DMS79 (cell line): ENCODE data around the gene WDR81.
"Not testable (repeated sequence)": the region's sequence is repeated elsewhere in the genome, so short reads cannot be mapped to it uniquely, and the experiment has no call there.

Source experiments
- DNase-seq: peaks from one replicate; lab custom pipeline; 2025; lab: John Stamatoyannopoulos, UW

The WDR81 gene

DNA sequence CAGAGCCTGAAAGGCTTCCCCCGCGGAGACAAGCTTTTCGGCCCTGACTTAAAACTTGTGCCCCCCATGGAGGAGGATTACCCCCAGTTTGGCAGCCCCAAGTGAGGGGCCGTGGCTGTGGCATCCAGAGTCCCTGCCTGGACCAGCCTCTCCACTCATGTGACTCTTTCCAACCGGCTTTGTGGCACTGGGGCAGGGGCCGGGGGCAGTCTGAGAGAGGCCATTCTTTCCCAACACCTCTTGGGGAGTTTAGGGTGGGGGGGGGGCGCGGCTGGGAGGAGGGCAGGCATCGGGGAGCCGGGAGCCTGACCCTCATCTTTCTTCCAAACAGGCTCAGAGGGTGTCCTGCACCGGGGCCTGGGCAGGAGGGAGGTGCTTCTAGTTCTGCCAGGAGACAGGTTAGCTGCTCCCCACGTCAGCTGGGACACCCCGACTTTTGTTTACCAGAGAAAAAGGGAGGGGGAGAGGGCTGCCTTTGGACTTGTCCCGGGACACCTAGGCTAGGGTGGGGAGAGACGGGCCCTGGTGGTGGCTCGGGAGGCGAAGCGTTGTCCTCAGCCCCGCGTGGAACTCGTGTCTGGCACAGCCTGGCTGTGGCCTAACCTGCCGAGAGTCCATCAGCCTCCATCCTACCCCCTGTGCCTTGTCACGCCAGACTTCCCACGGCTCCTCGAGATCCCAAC, 30.1 kb downstream of the WDR81 start:
- no peak for DNase-seq

DNA sequence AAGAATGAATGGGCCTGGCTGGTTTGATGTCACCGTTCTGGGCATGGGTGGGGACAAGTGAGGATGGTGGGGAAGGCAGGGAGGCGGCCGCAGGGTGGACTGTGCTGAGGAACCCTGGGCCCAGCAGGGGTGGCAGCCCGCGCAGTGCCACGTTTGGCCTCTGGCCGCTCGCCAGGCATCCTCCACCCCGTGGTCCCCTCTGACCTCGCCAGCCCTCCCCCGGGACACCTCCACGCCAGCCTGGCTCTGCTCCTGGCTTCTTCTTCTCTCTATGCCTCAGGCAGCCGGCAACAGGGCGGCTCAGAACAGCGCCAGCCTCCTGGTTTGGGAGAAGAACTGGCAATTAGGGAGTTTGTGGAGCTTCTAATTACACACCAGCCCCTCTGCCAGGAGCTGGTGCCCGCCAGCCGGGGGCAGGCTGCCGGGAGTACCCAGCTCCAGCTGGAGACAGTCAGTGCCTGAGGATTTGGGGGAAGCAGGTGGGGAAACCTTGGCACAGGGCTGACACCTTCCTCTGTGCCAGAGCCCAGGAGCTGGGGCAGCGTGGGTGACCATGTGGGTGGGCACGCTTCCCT, 30.8 kb downstream of the WDR81 start:
- DNase-seq: peak; percentile 40

DNA sequence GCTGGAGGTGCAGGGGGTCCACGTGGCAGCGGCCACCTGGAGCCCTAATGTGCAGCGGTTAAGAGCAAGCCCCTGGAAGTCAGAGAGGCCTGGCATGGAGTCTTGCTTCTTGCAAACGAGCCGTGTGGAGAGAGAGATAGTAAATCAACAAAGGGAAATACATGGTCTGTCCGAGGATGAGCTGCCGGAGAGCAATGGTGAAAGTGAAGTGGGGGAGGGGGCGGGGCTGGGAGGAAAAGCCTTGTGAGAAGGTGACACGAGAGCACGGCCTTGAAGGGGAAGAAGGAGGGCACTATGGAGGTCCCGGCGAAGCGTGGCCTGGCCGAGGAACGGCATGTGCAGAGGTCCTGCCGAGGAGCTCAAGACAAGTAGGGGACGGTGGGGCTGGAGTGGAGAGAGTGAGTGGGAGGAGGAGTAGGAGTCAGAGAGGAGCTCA, 31.3 kb downstream of the WDR81 start:
- no peak for DNase-seq

DNA sequence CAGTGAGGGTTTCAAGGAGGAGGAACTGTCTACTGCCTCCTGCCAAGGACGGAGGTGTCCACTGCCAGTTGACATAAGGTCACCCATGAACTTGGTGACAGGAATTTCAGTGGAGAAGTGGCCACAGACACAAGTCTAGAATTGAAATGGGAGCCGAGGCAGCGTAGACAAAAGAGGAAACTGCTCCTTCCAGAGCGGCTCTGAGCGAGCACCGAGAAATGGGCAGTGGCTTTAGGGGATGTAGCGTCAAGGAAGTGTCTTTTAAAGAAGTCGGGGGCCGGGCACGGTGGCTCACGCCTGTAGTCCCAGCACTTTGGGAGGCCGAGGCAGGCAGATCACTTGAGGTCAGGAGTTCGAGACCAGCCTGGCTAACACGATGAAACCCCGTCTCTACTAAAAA, 34.3 kb downstream of the WDR81 start:
- DNase-seq: no peak

DNA sequence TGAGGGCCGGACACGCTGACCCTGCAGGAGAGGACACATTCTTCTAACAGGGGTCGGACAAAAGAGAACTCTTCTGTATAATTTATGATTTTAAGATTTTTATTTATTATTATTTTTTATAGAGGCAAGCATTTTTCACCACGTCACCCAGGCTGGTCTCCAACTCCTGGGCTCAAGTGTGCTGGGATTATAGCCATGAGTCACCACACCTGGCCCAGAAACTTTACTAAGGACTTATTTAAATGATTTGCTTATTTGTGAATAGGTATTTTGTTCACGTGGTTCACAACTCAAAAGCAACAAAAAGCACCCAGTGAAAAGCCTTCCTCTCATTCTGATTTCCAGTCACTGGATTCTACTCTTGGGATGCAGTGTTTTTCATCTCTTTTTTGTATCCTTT, 35.0 kb downstream of the WDR81 start:
- no peak for DNase-seq

DNA sequence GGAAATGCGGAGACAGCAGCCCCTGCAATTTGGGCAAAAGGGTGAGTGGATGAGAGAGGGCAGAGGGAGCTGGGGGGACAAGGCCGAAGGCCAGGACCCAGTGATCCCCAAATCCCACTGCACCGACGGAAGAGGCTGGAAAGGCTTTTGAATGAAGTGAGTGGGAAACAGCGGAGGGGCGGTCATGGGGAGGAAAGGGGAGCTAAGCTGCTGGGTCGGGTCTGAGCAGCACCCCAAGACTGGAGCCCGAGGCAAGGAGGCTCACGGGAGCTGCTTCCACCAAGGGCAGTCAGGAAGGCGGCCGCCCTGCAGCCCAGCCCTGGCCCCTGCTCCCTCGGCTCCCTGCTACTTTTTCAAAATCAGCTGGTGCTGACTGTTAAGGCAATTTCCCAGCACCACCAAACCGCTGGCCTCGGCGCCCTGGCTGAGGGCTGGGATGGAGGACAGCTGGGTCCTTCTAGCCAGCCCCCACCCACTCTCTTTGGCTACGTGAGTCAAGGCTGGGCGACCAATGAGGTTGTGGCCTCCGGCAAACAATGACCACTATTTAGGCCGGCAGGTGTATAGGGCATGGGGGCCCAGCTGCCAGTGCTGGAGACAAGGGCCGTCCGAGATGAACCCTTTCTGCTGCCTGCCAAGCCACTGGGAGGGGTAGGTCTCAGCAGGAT, 37.9 kb downstream of the WDR81 start:
- no peak for DNase-seq

DNA sequence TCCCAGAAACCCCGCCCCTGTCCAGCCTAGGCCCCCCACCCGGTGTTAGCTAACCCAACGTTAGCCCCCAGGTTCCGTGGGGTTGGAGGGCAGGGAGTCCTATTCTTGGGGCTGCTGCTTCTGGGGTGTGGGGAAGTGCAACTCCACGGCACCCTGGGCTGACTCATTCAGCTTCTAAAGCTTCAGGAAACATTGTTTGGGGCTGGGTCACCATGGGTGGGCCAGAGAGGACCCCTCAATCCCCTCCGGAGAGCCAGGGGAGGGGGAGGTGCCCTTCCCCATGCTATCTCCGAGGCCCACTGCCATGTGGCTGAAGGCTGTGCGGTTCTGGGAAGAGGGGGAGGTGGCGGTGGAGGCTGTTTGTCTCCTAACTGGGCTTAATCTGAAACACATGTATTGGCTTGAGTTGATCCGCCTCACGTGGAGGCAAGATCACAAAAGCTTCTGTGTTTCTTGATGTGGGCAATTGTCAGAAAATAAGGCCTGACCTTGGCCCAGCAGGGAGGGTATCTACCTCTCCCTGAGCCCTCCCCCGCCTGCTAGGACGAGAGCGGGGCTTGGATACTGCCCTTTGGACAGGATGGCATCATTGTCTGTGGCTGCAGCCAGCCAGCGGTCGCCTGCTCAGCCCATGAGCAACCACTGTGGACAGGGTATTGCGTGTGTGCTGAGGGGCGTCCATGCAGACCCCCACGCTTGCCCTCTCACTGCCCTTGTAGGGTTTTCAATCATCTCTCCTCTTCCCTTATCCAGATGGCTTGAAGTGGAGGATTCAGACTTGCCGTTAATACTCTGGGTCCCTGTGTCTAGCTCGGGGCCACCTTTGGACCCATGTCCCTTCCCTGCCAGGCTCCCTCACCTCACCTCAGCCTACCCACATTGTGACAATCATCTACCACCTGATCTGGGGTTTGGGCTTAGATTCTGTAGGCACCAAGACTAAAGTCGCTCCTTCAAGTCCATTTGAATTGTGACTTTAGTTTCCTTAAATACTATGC, 38.7 kb downstream of the WDR81 start:
- DNase-seq: no peak

DNA sequence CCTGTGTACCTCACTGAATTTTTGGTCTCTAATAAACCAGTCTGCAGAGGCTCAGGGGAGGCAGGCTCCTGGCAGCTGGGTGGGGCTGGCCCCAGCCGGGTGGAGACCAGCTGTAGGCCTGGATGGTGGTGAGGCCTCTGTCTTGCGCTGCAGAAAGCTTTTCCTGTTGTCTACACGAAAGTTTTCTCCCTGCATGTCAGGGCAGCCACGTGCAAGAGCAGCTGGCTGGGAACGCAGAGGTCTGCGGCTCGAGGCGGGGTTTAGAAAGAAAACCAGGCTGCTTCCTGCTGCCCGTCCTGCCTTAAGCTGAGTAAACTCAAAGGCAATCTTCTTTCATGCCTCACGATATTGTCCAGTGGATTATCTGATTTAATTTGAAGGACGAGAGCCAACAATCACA, 39.8 kb downstream of the WDR81 start:
- no peak for DNase-seq

DNA sequence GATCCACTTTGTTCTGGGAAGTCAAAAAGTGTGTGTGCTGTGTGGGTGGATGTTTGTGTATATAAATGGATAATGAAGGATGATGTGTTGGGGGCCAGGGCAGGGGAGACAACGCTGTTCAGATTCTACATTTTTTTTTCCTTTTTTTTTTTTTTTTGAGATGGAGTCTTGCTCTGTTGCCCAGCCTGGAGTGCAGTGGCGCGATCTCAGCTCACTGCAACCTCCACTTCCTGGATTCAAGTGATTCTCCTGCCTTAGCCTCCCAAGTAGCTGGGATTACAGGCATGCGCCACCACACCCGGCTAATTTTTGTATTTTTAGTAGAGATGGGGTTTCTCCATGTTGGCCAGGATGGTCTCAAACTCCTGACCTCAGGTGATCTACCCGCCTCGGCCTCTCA, 40.2 kb downstream of the WDR81 start:
- not testable (repeated sequence) for DNase-seq

DNA sequence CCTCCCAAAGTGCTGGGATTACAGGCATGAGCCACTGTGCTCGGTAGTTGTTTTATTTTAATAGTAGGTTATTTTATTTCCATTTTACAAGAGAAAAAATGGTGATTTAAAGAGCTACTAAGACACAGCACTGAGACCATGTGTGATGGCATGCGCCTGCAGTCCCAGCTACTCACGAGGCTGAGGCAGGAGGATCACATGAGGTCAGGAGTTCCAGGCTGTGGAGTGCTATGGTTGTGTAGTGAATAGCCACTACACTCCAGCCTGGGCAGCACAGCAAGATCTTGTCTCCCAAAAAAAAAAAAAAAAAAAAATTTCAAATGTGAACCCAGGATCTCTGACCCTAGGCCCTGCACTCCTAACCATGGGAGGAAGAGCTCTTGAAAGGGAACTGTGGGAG, 41.1 kb downstream of the WDR81 start:
- no peak for DNase-seq

DNA sequence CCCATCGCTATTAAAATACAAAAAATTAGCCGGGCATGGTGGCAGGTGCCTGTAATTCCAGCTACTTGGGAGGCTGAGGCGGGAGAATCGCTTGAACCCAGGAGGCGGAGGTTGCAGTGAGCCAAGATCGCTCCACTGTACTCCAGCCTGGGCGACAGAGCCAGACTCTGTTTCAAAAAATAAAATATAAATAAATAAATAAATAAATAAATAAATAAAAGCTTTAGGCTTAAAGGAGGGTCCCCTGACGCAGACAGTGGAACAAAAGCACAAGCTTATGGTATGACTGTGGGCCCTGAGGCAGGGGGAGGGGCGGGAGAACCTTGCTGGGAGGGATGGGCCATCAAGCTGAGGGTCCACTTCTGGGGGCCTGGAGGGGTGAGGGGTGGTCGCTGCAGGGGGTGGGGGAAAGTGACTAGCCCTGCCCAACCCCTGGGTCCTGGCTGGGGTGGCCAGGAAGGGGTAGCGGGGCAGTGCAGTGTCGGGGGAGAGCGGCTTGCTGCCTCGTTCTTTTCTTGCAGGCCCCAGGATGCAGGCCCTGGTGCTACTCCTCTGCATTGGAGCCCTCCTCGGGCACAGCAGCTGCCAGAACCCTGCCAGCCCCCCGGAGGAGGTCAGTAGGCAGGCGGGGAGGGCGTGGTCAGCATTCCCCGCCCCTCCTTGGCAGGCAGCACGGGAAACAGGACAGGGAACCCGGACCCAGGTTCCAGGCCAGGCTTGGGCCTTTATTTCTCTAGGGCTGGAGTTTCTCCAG, 42.1 kb downstream of the WDR81 start:
- no peak for DNase-seq

DNA sequence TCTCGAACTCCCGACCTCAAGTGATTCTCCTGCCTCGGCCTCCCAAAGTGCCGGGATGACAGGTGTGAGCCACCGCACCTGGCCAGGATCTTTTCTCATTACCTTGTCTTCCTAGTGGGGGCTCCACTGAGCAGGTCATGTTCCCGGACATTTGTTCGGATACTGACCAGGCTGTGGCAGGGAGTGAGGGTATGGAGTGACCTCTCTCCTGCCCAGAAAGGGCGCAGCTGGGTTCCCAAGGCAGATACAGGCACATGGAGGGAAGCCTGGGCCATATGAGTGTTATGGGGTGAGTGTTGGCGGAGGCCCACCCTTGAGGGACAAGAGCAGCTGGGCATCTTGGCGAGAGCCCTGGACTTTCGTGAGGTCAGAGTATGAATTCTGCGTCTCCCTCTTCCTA, 42.9 kb downstream of the WDR81 start:
- no peak for DNase-seq

DNA sequence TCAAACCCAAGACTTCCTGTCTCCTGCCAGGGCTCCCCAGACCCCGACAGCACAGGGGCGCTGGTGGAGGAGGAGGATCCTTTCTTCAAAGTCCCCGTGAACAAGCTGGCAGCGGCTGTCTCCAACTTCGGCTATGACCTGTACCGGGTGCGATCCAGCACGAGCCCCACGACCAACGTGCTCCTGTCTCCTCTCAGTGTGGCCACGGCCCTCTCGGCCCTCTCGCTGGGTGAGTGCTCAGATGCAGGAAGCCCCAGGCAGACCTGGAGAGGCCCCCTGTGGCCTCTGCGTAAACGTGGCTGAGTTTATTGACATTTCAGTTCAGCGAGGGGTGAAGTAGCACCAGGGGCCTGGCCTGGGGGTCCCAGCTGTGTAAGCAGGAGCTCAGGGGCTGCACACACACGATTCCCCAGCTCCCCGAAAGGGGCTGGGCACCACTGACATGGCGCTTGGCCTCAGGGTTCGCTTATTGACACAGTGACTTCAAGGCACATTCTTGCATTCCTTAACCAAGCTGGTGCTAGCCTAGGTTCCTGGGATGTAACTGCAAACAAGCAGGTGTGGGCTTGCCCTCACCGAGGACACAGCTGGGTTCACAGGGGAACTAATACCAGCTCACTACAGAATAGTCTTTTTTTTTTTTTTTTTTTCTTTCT, 45.4 kb downstream of the WDR81 start:
- DNase-seq: peak; percentile 53

DNA sequence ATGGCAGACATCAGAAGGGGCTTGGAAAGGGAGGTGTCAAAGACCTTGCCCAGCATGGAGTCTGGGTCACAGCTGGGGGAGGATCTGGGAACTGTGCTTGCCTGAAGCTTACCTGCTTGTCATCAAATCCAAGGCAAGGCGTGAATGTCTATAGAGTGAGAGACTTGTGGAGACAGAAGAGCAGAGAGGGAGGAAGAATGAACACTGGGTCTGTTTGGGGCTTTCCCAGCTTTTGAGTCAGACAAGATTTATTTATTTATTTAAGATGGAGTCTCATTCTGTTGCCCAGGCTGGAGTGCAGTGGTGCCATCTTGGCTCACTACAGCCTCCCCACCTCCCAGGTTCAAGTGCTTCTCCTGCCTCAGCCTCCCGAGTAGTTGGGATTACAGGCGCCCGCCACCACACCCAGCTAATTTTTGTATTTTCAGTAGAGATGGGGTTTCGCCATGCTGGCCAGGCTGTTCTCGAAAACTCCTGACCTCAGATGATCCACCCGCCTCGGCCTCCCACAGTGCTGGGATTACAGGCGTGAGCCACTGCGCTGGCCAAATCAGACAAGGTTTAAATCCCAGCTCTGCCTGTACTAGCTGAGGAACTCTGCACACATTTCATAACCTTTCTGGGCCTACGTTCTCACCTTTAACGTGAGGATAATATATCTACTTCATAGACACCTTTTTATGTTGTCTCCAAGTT, 48.6 kb downstream of the WDR81 start:
- DNase-seq: not testable (repeated sequence)

DNA sequence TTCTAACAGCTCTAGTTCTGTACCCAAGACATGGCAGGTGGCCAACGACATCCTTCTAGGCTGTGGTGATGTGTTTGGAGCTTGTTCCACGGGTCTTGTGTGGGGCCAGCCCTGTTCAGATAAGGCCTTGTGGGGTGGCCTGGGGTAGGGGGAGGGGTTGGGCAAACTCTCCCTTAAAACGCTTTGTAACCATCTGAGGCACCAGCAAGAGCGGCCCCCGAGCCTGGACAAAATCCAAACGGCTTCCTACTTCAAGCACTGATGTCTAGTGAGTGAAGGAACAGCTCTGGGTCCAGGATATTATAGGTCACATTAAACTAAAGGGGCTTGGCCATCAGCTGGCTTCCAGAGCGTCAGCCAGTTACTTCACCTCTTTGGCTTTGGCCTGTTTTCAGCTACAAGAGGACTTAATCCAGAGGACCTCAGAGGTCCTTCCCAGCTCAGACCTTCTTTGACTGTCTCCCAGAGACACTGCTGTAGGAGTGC, 49.2 kb downstream of the WDR81 start:
- no peak for DNase-seq

DNA sequence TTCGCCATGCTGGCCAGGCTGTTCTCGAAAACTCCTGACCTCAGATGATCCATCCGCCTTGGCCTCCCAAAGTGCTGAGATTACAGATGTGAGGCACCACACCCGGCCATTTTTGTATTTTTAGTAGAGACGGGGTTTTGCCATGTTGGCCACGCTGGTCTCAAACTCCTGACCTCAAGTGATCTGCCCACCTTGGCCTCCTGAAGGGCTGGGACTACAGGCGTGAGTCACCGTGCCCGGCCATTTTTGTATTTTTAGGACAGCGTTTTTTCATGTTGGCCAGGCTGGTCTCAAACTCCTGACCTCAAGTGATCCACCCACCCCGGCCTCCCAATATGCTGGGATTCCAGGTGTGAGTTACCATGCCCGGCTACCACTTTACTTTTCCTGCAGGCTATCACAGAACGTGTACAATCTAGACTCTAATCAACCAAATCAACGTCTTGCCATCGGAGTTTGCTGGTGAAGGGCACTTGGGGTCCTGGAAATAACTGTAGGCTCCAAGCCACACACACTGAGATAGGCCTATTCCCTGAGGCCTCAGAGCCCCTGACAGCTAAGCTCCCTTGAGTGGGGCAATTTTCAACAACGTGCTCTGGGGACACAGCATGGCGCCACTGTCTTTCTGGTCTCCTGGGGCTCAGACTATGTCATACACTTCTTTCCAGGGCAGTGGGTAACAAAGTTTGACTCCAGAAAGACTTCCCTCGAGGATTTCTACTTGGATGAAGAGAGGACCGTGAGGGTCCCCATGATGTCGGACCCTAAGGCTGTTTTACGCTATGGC, 50.1 kb downstream of the WDR81 start:
- no peak for DNase-seq

DNA sequence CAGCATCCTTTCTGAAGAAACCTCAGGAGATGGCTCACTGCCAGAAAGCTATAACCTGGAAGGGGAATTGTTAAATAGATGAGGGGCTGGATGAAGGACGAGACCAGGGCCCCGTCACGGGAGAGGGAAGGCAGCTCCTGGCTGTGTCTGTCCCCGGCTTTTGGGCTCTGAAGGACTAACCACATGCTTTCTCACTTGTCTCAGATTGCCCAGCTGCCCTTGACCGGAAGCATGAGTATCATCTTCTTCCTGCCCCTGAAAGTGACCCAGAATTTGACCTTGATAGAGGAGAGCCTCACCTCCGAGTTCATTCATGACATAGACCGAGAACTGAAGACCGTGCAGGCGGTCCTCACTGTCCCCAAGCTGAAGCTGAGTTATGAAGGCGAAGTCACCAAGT, 51.8 kb downstream of the WDR81 start:
- no peak for DNase-seq

DNA sequence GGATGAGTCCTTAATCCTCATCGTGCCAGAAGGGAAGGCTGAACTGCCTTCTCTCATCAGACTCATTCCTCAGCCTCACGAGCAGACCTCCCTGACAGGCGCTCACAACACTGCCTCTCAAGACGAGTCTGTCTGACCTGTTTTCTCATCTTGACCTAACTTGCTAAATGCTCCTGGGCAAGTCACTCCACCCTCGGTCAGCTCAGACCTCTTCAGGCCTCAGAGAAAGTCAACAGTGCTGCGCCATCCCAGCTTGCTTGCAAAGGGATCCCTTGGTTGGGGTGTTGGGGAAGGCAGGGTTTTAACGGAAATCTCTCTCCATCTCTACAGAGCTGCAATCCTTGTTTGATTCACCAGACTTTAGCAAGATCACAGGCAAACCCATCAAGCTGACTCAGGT, 52.4 kb downstream of the WDR81 start:
- no peak for DNase-seq

DNA sequence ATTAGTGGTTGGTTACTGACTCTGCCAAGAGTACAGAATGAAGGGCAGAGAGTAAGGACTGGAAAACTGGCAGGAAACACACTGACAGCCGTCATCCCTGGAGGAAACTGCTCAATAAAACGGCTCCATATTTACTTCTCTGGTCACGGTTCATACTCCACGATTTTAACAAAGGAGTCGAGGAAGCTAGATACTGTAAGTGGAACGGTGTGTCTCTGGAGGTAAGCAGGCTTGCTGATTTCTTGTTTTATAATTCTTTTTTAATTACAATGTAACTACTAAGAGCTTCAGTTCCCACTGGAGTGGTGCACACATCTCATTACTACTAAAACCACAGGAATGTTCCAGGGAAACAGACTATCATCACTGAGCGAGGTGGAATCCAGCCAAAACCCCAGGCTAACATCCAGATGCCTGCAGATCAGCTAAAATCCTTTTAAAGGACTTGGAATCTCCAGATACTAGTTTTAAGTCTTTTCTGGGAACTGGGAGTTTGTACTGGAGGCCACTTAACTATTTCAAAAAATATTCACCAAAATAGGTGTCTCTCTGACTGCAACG, 55.1 kb downstream of the WDR81 start:
- DNase-seq: peak; percentile 90
